Measurements from ENCODE around the gene AKAP6.
"Not testable (repeated sequence)": the region's sequence is repeated elsewhere in the genome, so short reads cannot be mapped to it uniquely, and the experiment has no call there.

The AKAP6 gene

GRCh38 chr14:32450919-32451675, 122.0 kb downstream of the AKAP6 start:
- DNase-seq, result no peak

- DNase-seq, result no peak
Measured at GRCh38 chr14:32453857-32454810, 125.0 kb downstream of the AKAP6 start.

GRCh38 chr14:32457213-32457920, 128.3 kb downstream of the AKAP6 start:
- no peak for DNase-seq

- DNase-seq, result no peak
Measured at GRCh38 chr14:32458720-32459119, 129.6 kb downstream of the AKAP6 start.

GRCh38 chr14:32460267-32460666, 131.2 kb downstream of the AKAP6 start:
- no peak for DNase-seq

- not testable (repeated sequence) for DNase-seq
Measured at GRCh38 chr14:32462553-32462952, 133.5 kb downstream of the AKAP6 start.

- no peak for DNase-seq
Measured at GRCh38 chr14:32468955-32469354, 139.9 kb downstream of the AKAP6 start.

GRCh38 chr14:32469388-32470160, 140.5 kb downstream of the AKAP6 start:
- DNase-seq, result no peak

- DNase-seq, result no peak
Measured at GRCh38 chr14:32470161-32470715, 141.1 kb downstream of the AKAP6 start.

- DNase-seq, result no peak
Measured at GRCh38 chr14:32471181-32471580, 142.1 kb downstream of the AKAP6 start.

- no peak for DNase-seq
Measured at GRCh38 chr14:32472076-32472475, 143.0 kb downstream of the AKAP6 start.

GRCh38 chr14:32472512-32473463, 143.7 kb downstream of the AKAP6 start:
- peak; percentile 34 for DNase-seq

- peak; percentile 9 for DNase-seq
Measured at GRCh38 chr14:32473464-32473855, 144.4 kb downstream of the AKAP6 start.

GRCh38 chr14:32474478-32475195, 145.5 kb downstream of the AKAP6 start:
- no peak for DNase-seq

GRCh38 chr14:32476532-32476931, 147.4 kb downstream of the AKAP6 start:
- DNase-seq, result no peak

- DNase-seq, result no peak
Measured at GRCh38 chr14:32477396-32477795, 148.3 kb downstream of the AKAP6 start.

GRCh38 chr14:32478050-32478449, 149.0 kb downstream of the AKAP6 start:
- DNase-seq, result no peak

GRCh38 chr14:32480337-32480736, 151.2 kb downstream of the AKAP6 start:
- no peak for DNase-seq

GRCh38 chr14:32481707-32482106, 152.6 kb downstream of the AKAP6 start:
- no peak for DNase-seq
